Endodermal cell (in vitro differentiated cells): ENCODE results near the gene TRIO. TPM values are rescaled to one million over a fixed set of nuclear protein-coding genes. Genes with fewer than 3 reads are reported as not detected.

Source experiments
- DNase-seq: peaks from one replicate; pipeline ENCODE4 v3.0.0-alpha.2; 2017
- H3K27ac ChIP-seq: 2 replicates; pipeline ENCODE4 v1.5.1; 2013; ENCODE audit warnings: mild to moderate bottlenecking, low read depth, low read length, moderate library complexity
- H3K27me3 ChIP-seq: 2 replicates; pipeline ENCODE4 v1.6.1; 2013; ENCODE audit warnings: mild to moderate bottlenecking, low read length, moderate library complexity; ENCODE audit not compliant: insufficient read depth, control insufficient read depth, poor library complexity, severe bottlenecking
- H3K36me3 ChIP-seq: 2 replicates; pipeline ENCODE4 v1.7.0; 2013; ENCODE audit warnings: mild to moderate bottlenecking, low read length, moderate library complexity; ENCODE audit not compliant: control insufficient read depth, insufficient read depth
- H3K4me1 ChIP-seq: one replicate; pipeline ENCODE4 v1.7.0; 2013; ENCODE audit warnings: low read length; ENCODE audit not compliant: control insufficient read depth, insufficient read depth
- H3K4me3 ChIP-seq: 2 replicates; pipeline ENCODE4 v1.5.1; 2013; ENCODE audit warnings: mild to moderate bottlenecking, low read length, moderate library complexity
- H3K9ac ChIP-seq: 2 replicates; pipeline ENCODE4 v1.6.1; 2013; ENCODE audit warnings: mild to moderate bottlenecking, low read length, moderate library complexity; ENCODE audit not compliant: poor library complexity, severe bottlenecking; ENCODE audit errors: extremely low read depth
- H3K9me3 ChIP-seq: 2 replicates; pipeline ENCODE4 v1.6.1; 2013; ENCODE audit warnings: mild to moderate bottlenecking, low read length, moderate library complexity; ENCODE audit not compliant: control insufficient read depth
- H3K27ac Mint-ChIP-seq: 2 replicates; pipeline ENCODE4 v1.8.0; 2020; ENCODE audit warnings: mixed read lengths
- H3K27me3 Mint-ChIP-seq: 2 replicates; pipeline ENCODE4 v1.8.0; 2021; ENCODE audit warnings: mild to moderate bottlenecking, mixed read lengths; ENCODE audit not compliant: insufficient read depth
- H3K36me3 Mint-ChIP-seq: 2 replicates; pipeline ENCODE4 v1.8.0; 2020; ENCODE audit warnings: low read depth, mixed read lengths
- H3K4me1 Mint-ChIP-seq: 2 replicates; pipeline ENCODE4 v1.8.0; 2020; ENCODE audit warnings: mixed read lengths
- H3K4me3 Mint-ChIP-seq: 2 replicates; pipeline ENCODE4 v1.8.0; 2020; ENCODE audit warnings: mild to moderate bottlenecking, moderate library complexity, mixed read lengths
- H3K9me3 Mint-ChIP-seq: 2 replicates; pipeline ENCODE4 v1.8.0; 2020; ENCODE audit warnings: mild to moderate bottlenecking, mixed read lengths
- WGBS, 2 experiments: methylation state at CpG; one replicate each; pipeline versions ENCODE4 v1.1.5 to v1.1.7; 2013; ENCODE audit warnings: missing lambda C conversion rate in 2 of 2, mixed read lengths in 1 of 2; ENCODE audit not compliant: insufficient coverage in 1 of 2, insufficient read length in 1 of 2; 5-methylcytosine and 5-hydroxymethylcytosine counted together
- total RNA-seq, 2 donors: library from RNA; stranded (reverse); fragmentation: NEBNext Ultra II Directional in 1 of 2; extraction: Animal tissue kit (Norgen Biotek cat#: 25700) in 1 of 2; gene quantifications; 2 replicates in 1 of 2; 3 replicates in 1 of 2; pipeline ENCODE4 v1.2.1, GENCODE V29; 2021
- TF ChIP-seq, protein P1 (sequence below): fragments of 200-600 bp; sonication (generic); conservative IDR thresholded peaks from 2 replicates; pipeline ENCODE4 v1.5.0; 2021; ENCODE audit warnings: antibody characterized with exemption, mild to moderate bottlenecking

The TRIO gene
- total RNA-seq, 2 donors from 2014 or later = 88.3 to 109 TPM

DNA sequence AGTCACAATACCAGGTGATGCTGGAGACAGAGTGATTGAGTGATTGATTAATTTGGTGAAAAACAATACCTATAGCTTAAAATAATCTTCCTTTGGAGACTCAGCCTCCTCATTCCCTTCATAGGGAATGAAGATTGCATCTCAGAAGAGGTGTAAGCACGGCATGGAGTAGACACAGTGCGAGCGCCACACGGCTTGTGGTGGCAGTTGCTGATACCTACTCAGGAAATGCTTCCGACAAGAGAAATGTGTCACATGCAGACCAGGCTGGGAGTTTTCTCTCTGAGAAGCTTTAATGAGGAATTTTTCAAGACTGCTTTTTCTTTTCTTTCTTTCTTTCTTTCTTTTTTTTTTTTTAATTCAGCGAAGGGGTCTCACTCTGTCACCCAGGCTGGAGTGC, 226.6 kb downstream of the TRIO start:
- Histone ChIP-seq H3K9ac (no peak overlapping the region), H3K27ac (no peak overlapping the region), H3K4me3 (no peak overlapping the region), H3K36me3 (peaks cover 86% of the 10 kb centered on the region), H3K27me3 (no peaks in the 10 kb centered on the region), H3K4me1 (no peaks in the 10 kb centered on the region), H3K9me3 (no peaks in the 10 kb centered on the region)
- H3K4me1 Mint-ChIP-seq = peaks cover 4% of the 10 kb centered on the region
- DNase-seq = no peak
- no peak overlapping the region for H3K27ac Mint-ChIP-seq
- H3K36me3 Mint-ChIP-seq = peaks cover 67% of the 10 kb centered on the region
- TF ChIP-seq, protein P1, sequence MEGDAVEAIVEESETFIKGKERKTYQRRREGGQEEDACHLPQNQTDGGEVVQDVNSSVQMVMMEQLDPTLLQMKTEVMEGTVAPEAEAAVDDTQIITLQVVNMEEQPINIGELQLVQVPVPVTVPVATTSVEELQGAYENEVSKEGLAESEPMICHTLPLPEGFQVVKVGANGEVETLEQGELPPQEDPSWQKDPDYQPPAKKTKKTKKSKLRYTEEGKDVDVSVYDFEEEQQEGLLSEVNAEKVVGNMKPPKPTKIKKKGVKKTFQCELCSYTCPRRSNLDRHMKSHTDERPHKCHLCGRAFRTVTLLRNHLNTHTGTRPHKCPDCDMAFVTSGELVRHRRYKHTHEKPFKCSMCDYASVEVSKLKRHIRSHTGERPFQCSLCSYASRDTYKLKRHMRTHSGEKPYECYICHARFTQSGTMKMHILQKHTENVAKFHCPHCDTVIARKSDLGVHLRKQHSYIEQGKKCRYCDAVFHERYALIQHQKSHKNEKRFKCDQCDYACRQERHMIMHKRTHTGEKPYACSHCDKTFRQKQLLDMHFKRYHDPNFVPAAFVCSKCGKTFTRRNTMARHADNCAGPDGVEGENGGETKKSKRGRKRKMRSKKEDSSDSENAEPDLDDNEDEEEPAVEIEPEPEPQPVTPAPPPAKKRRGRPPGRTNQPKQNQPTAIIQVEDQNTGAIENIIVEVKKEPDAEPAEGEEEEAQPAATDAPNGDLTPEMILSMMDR = no peak
- 94 to 100% methylated on average over 1 to 6 of the region's 6 CpGs for WGBS, 2 experiments
- no peaks in the 10 kb centered on the region for H3K9me3 Mint-ChIP-seq
- H3K4me3 Mint-ChIP-seq = no peak overlapping the region
- no peaks in the 10 kb centered on the region for H3K27me3 Mint-ChIP-seq

DNA sequence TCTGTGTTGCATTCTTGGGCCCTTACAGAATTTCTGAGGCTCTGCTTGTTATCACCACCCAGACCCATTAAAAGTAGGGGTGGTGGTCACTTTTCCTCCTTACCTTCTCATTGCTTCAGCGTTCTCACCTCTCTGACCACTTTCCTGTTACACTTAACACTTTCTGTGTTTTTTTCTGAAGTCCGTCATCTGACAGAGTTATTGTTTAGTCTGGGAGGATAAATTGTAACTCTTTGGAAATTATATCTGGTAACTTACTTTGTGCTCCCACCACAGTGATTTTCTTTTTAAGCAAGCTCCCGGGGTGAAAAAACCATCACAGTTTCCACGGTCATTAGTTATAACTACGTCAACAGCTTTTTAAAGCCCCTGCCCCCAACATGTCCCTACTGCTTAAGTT, 227.2 kb downstream of the TRIO start:
- Mint-ChIP-seq H3K27me3 (no peaks in the 10 kb centered on the region), H3K36me3 (peaks cover 67% of the 10 kb centered on the region), H3K4me3 (no peak overlapping the region), H3K27ac (peak overlapping the region; percentile 19), H3K9me3 (no peaks in the 10 kb centered on the region), H3K4me1 (peaks cover 4% of the 10 kb centered on the region)
- DNase-seq = no peak
- no peaks in the 10 kb centered on the region for H3K27me3 ChIP-seq
- H3K9me3 ChIP-seq = no peaks in the 10 kb centered on the region
- H3K4me1 ChIP-seq = no peaks in the 10 kb centered on the region
- no peak overlapping the region for H3K9ac ChIP-seq
- H3K36me3 ChIP-seq = peaks cover 83% of the 10 kb centered on the region
- WGBS, 2 experiments = 94 to 96% methylated on average over 3 to 5 of the region's 5 CpGs
- H3K4me3 ChIP-seq = no peak overlapping the region
- H3K27ac ChIP-seq = no peak overlapping the region
- TF ChIP-seq, protein P1 = no peak

DNA sequence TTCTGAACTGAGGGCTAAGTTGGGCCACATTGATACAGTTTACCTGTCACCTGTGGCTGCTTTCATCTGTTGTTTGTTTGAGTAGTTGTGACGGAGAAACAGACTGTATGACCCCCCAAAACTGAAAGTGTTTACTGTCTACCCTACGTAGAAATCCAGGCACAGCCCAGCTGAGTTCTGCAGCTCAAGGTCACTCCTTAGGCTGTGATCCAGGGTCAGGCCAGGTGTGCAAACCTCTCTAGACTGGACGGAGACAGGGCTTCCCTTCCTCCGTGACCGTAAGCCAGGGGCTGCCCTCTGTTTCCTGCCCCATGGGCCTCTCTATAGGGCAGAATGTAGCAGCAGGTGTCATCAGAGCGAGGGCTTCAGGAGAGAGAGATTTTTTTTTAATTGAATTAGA, 230.5 kb downstream of the TRIO start:
- Histone ChIP-seq H3K27ac (no peak overlapping the region), H3K4me1 (no peaks in the 10 kb centered on the region), H3K9ac (no peak overlapping the region), H3K27me3 (no peaks in the 10 kb centered on the region), H3K9me3 (no peaks in the 10 kb centered on the region), H3K4me3 (no peak overlapping the region), H3K36me3 (peaks cover 73% of the 10 kb centered on the region)
- TF ChIP-seq, protein P1 = no peak
- Mint-ChIP-seq H3K36me3 (peaks cover 64% of the 10 kb centered on the region), H3K4me1 (peaks cover 4% of the 10 kb centered on the region), H3K9me3 (no peaks in the 10 kb centered on the region), H3K27ac (peak overlapping the region; percentile 57), H3K4me3 (no peak overlapping the region), H3K27me3 (no peaks in the 10 kb centered on the region)
- WGBS, 2 experiments = 90 to 93% methylated on average over 2 to 6 of the region's 6 CpGs
- no peak for DNase-seq
